B cell (primary cell): ENCODE results near the gene SYT2. TPM values are rescaled to one million over a fixed set of nuclear protein-coding genes. Genes with fewer than 3 reads are reported as not detected.

ENCODE experiments used
- ATAC-seq: fragments of 200-7000 bp; cut with Tn5 transposase; one replicate; pipeline ENCODE4 v1.10.0; 2021; ENCODE audit warnings: low read depth, mild to moderate bottlenecking, moderate number of reproducible peaks, moderate library complexity
- CTCF ChIA-PET: fragments of 350-600 bp; sonication (Branson Sonifier 250); formaldehyde crosslinking; loops from one replicate; lab custom pipeline; 2021; ENCODE audit warnings: antibody characterized with exemption, inconsistent platforms; lab: Charles Lee
- POLR2A ChIA-PET: fragments of 350-600 bp; sonication (Branson Sonifier 250); formaldehyde crosslinking; loops from one replicate; lab custom pipeline; 2021; ENCODE audit warnings: antibody characterized with exemption; lab: Charles Lee
- DNase-seq: peaks from one replicate; pipeline ENCODE4 v3.0.0; 2013
- H2AFZ ChIP-seq: 2 replicates; pipeline ENCODE4 v1.6.1; 2012; ENCODE audit warnings: mild to moderate bottlenecking, low read depth, low read length; ENCODE audit not compliant: insufficient read depth, poor library complexity, severe bottlenecking
- H3K27ac ChIP-seq, 2 donors: 1 replicate in 1 of 2; 2 replicates in 1 of 2; pipeline ENCODE4 v1.5.1; 2012 to 2013; ENCODE audit warnings: low read length in 2 of 2, mild to moderate bottlenecking in 2 of 2, moderate library complexity in 1 of 2
- H3K27me3 ChIP-seq, 4 experiments: fragments of 200-600 bp in 1 of 4; sonication (generic) in 1 of 4; replicated peaks in 1 of 4; 1 replicate in 2 of 4; 2 replicates in 2 of 4; pipeline versions ENCODE4 v1.6.1 to v1.7.0; 2013 to 2016; ENCODE audit warnings: low read length in 3 of 4, mild to moderate bottlenecking in 2 of 4, mixed read lengths in 1 of 4, moderate library complexity in 1 of 4; ENCODE audit not compliant: insufficient read depth in 4 of 4, control insufficient read depth in 3 of 4; ENCODE audit errors: control extremely low read depth in 1 of 4
- H3K36me3 ChIP-seq, 2 experiments: replicated peaks in 1 of 2; 1 replicate in 1 of 2; 2 replicates in 1 of 2; pipeline versions ENCODE4 v1.6.1 to v1.7.1; 2013; ENCODE audit warnings: low read length in 1 of 2; ENCODE audit not compliant: insufficient read depth in 2 of 2, control insufficient read depth in 1 of 2; ENCODE audit errors: control extremely low read depth in 1 of 2, extremely low read depth in 1 of 2
- H3K4me1 ChIP-seq, 2 donors: fragments of 200-600 bp in 1 of 2; sonication (generic) in 1 of 2; 1 replicate in 1 of 2; 2 replicates in 1 of 2; pipeline versions ENCODE4 v1.5.1 to v1.6.1; 2013 to 2017; ENCODE audit warnings: low read length in 2 of 2; ENCODE audit not compliant: control insufficient read depth in 2 of 2, insufficient read depth in 2 of 2
- H3K4me2 ChIP-seq: replicated peaks from 2 replicates; pipeline ENCODE3; 2012; ENCODE audit warnings: mild to moderate bottlenecking, low read depth, low read length; ENCODE audit not compliant: poor library complexity, severe bottlenecking
- H3K4me3 ChIP-seq, 5 experiments: fragments of 200-600 bp in 1 of 5; sonication (generic) in 1 of 5; 1 replicate in 3 of 5; 2 replicates in 2 of 5; pipeline versions ENCODE4 v1.5.1 to v1.7.0; 2011 to 2016; ENCODE audit warnings: low read length in 4 of 5, mild to moderate bottlenecking in 4 of 5, low read depth in 2 of 5, control low read depth in 1 of 5, moderate library complexity in 1 of 5; ENCODE audit not compliant: insufficient read depth in 1 of 5; ENCODE audit errors: control extremely low read depth in 1 of 5, extremely low read depth in 1 of 5
- H3K79me2 ChIP-seq: fragments of 200-600 bp; sonication (generic); one replicate; pipeline ENCODE4 v1.6.0; 2016; ENCODE audit warnings: low read length; ENCODE audit not compliant: control insufficient read depth, insufficient read depth
- H3K9ac ChIP-seq: fragments of 200-600 bp; sonication (generic); 2 replicates; pipeline ENCODE4 v1.6.1; 2017; ENCODE audit warnings: mild to moderate bottlenecking, low read length, moderate library complexity
- H3K9me3 ChIP-seq, 3 donors: one replicate each; pipeline versions ENCODE4 v1.6.1 to v1.7.1; 2013; ENCODE audit warnings: low read length in 2 of 3; ENCODE audit not compliant: control insufficient read depth in 2 of 3, insufficient read depth in 1 of 3; ENCODE audit errors: control extremely low read depth in 1 of 3
- H4K20me1 ChIP-seq: 2 replicates; pipeline ENCODE4 v1.6.0; 2012; ENCODE audit warnings: mild to moderate bottlenecking, low read length; ENCODE audit not compliant: insufficient read depth, control insufficient read depth, poor library complexity, severe bottlenecking
- H3K27ac Mint-ChIP-seq: one replicate; pipeline ENCODE4 v1.8.0; 2021; ENCODE audit warnings: mixed read lengths
- H3K27me3 Mint-ChIP-seq: one replicate; pipeline ENCODE4 v1.8.0; 2021; ENCODE audit warnings: mixed read lengths
- H3K4me1 Mint-ChIP-seq: one replicate; pipeline ENCODE4 v1.8.0; 2021; ENCODE audit warnings: mixed read lengths
- H3K4me3 Mint-ChIP-seq: one replicate; pipeline ENCODE4 v1.8.0; 2021; ENCODE audit warnings: mixed read lengths
- H3K9me3 Mint-ChIP-seq: one replicate; pipeline ENCODE4 v1.8.0; 2022; ENCODE audit warnings: mixed read lengths; ENCODE audit not compliant: insufficient read depth
- EZH2 ChIP-seq: IDR thresholded peaks from 2 replicates; pipeline ENCODE4 v1.6.1; 2012; ENCODE audit warnings: borderline replicate concordance, low read depth, mild to moderate bottlenecking, moderate library complexity, low read length; ENCODE audit not compliant: insufficient read depth, poor library complexity, severe bottlenecking
- WGBS: methylation state at CpG from one replicate; pipeline ENCODE4 v1.1.5; 2013; ENCODE audit warnings: missing lambda C conversion rate; ENCODE audit not compliant: insufficient coverage; 5-methylcytosine and 5-hydroxymethylcytosine counted together
- intact Hi-C: fragments of 100-400 bp; cut with micrococcal nuclease; formaldehyde crosslinking; loops from one replicate; pipeline ENCODE4 v1.10.0; 2022
- polyA plus RNA-seq: library from polyadenylated mRNA; depleted of rRNA; stranded (reverse); fragments of >200 nt; gene quantifications from 2 replicates; pipeline ENCODE4 v1.2.3, GENCODE V29; 2012
- total RNA-seq, 2 donors: library from RNA; stranded (reverse); fragments of 120-200 nt in 1 of 2; gene quantifications; 1 replicate in 1 of 2; 2 replicates in 1 of 2; pipeline versions ENCODE4 v1.2.3 to v1.2.4, GENCODE V29; 2013 to 2022
- TF ChIP-seq, protein P1 (sequence below): fragments of 200-600 bp; IDR thresholded peaks from one replicate; pipeline ENCODE4 v1.8.0; 2022; ENCODE audit warnings: antibody characterized with exemption, mild to moderate bottlenecking

The SYT2 gene
- total and polyA plus RNA-seq, 2 donors (not counting 1 experiment from before 2014, with no cell fraction given), result not detected

DNA sequence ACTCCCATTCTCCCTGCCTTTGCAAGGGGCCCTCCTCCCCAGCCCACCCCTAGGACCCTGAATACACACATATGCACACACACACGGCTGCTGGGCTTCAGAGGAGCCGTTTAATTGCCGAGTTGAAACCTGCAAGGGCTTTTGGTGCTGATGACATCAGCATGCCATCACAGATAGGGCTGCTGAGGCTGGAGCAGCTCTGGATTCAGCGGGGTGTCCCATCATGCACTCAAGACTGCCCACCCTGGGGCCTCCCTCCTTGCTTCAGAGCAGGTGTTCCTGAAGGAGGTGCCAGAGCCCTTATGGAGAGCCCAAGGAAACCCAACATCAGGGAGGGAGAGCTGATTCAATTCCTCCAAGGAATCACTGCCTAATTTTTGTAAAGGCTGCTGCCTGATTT, 5.7 kb downstream of the SYT2 start:
- no peak overlapping the region for H3K4me3 Mint-ChIP-seq
- H3K27me3 Mint-ChIP-seq, result peaks cover 60% of the 10 kb centered on the region
- ATAC-seq, result no peak

DNA sequence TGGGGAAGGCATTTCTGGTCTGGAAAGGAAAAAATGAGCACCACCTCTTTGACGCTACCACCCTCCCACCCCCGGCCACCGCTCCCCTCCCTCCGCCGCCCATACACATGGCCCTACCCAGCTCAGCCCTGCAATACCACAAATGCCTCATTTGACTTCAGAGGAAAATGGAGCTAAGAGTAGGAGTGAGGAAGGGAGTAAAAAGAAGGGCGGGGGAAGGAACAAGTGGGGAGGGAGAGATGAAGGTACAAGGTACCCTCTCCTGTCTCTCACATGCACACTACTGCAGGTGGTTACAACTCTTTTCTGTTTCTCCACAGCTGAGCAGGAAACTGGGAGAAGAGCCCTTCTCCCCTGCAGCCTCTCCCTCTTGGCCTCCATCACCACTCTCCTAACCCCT, 7.1 kb downstream of the SYT2 start:
- Mint-ChIP-seq H3K4me3 (no peak overlapping the region), H3K27ac (no peak overlapping the region), H3K27me3 (peaks cover 53% of the 10 kb centered on the region), H3K9me3 (no peaks in the 10 kb centered on the region), H3K4me1 (no peaks in the 10 kb centered on the region)
- no peaks in the 10 kb centered on the region for H3K4me1 ChIP-seq
- DNase-seq (no peak), ATAC-seq (no peak)
- H3K9me3 ChIP-seq, result no peaks in the 10 kb centered on the region
- H3K79me2 ChIP-seq, result no peaks in the 10 kb centered on the region
- no peak overlapping the region for H3K4me3 ChIP-seq
- H3K36me3 ChIP-seq, result no peaks in the 10 kb centered on the region
- H3K4me2 ChIP-seq, result no peak overlapping the region
- no peak for TF ChIP-seq EZH2
- TF ChIP-seq, protein P1, sequence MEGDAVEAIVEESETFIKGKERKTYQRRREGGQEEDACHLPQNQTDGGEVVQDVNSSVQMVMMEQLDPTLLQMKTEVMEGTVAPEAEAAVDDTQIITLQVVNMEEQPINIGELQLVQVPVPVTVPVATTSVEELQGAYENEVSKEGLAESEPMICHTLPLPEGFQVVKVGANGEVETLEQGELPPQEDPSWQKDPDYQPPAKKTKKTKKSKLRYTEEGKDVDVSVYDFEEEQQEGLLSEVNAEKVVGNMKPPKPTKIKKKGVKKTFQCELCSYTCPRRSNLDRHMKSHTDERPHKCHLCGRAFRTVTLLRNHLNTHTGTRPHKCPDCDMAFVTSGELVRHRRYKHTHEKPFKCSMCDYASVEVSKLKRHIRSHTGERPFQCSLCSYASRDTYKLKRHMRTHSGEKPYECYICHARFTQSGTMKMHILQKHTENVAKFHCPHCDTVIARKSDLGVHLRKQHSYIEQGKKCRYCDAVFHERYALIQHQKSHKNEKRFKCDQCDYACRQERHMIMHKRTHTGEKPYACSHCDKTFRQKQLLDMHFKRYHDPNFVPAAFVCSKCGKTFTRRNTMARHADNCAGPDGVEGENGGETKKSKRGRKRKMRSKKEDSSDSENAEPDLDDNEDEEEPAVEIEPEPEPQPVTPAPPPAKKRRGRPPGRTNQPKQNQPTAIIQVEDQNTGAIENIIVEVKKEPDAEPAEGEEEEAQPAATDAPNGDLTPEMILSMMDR, result no peak
- WGBS, result no CpG with 5 or more reads among the region's 6 CpGs
- intact Hi-C loops, result no loop called here
- no peak overlapping the region for H3K27ac ChIP-seq
- CTCF ChIA-PET, result no interaction called here
- H3K27me3 ChIP-seq, result peaks cover 0 to 40% (median 4%) of the 10 kb centered on the region in 4 experiments
- POLR2A ChIA-PET, result no interaction called here
- no peak overlapping the region for H2AFZ ChIP-seq
- no peak overlapping the region for H3K9ac ChIP-seq
- H4K20me1 ChIP-seq, result no peaks in the 10 kb centered on the region

More for the DNA sequence above, 5.7 kb downstream of the SYT2 start:
- no peaks in the 10 kb centered on the region for H3K9me3 Mint-ChIP-seq
- no peaks in the 10 kb centered on the region for H3K36me3 ChIP-seq
- TF ChIP-seq EZH2, result no peak
- ChIA-PET POLR2A (no interaction called here), CTCF (no interaction called here)
- no peak overlapping the region for H2AFZ ChIP-seq
- no peak overlapping the region for H3K4me3 ChIP-seq
- H3K4me2 ChIP-seq, result no peak overlapping the region
- 75% methylated on average over 4 of the region's 4 CpGs for WGBS
- H3K27ac Mint-ChIP-seq, result no peak overlapping the region
- no peaks in the 10 kb centered on the region for H3K9me3 ChIP-seq
- intact Hi-C loops, result no loop called here
- no peak overlapping the region for H3K27ac ChIP-seq
- DNase-seq, result no peak
- H3K9ac ChIP-seq, result no peak overlapping the region
- peaks cover 4% of the 10 kb centered on the region for H3K4me1 Mint-ChIP-seq
- H3K4me1 ChIP-seq, result peaks cover under 1 to 1% of the 10 kb centered on the region in 2 donors
- peaks cover 0 to 50% (median 6%) of the 10 kb centered on the region in 4 experiments for H3K27me3 ChIP-seq
- H4K20me1 ChIP-seq, result no peaks in the 10 kb centered on the region
- H3K79me2 ChIP-seq, result no peaks in the 10 kb centered on the region
